Vagina (tissue), 2 donors: ENCODE measurements around the gene TMEM260. TPM values are rescaled to one million over a fixed set of nuclear protein-coding genes. Genes with fewer than 3 reads are reported as not detected.

ENCODE experiments used
- DNase-seq, 2 donors: peaks; one replicate each; pipeline ENCODE4 v3.0.0-alpha.2; 2017; ENCODE audit errors: extremely low spot score in 2 of 2
- H3K27ac ChIP-seq: fragments of 200-600 bp; sonication (generic); one replicate; pipeline ENCODE4 v1.5.1; 2019
- H3K27me3 ChIP-seq: fragments of 200-600 bp; sonication (generic); one replicate; pipeline ENCODE4 v1.5.1; 2019
- H3K36me3 ChIP-seq, 2 donors: fragments of 200-600 bp; sonication (generic); one replicate each; pipeline ENCODE4 v1.5.1; 2017 to 2019
- H3K4me1 ChIP-seq: fragments of 200-600 bp; sonication (generic); one replicate; pipeline ENCODE4 v1.5.1; 2019
- H3K4me3 ChIP-seq, 2 donors: fragments of 200-600 bp; sonication (generic); 1 replicate in 1 of 2; 2 replicates in 1 of 2; pipeline ENCODE4 v1.5.1; 2016 to 2019
- H3K9me3 ChIP-seq: fragments of 200-600 bp; sonication (generic); one replicate; pipeline ENCODE4 v1.5.1; 2019
- CTCF ChIP-seq, 3 experiments: fragments of 450-650 bp in 2 of 3; fragments of 200-600 bp in 1 of 3; sonication (generic) in 1 of 3; IDR thresholded peaks; one replicate each; pipeline ENCODE4 v1.5.1; 2017 to 2019; ENCODE audit warnings: antibody characterized with exemption in 3 of 3, mild to moderate bottlenecking in 2 of 3, moderate library complexity in 2 of 3
- POLR2A ChIP-seq, 2 donors: fragments of 450-650 bp; IDR thresholded peaks; one replicate each; pipeline ENCODE4 v1.6.1; 2017; ENCODE audit warnings: antibody characterized with exemption in 2 of 2, mild to moderate bottlenecking in 2 of 2, moderate library complexity in 2 of 2
- POLR2AphosphoS5 ChIP-seq, 2 donors: sonication (generic); formaldehyde crosslinking; IDR thresholded peaks; one replicate each; pipeline ENCODE4 v1.9.0; 2017; ENCODE audit warnings: antibody characterized with exemption in 2 of 2, mild to moderate bottlenecking in 2 of 2, low read depth in 1 of 2; ENCODE audit not compliant: insufficient read depth in 1 of 2
- intact Hi-C: fragments of 100-400 bp; cut with DNase I; formaldehyde crosslinking; loops from one replicate; pipeline ENCODE4 v1.15.1; 2023
- total RNA-seq: library from RNA; depleted of rRNA; stranded (reverse); fragments of >200 nt; gene quantifications from one replicate; pipeline ENCODE4 v1.2.3, GENCODE V29; 2016

Gene TMEM260
- total RNA-seq, 1 donor from 2014 or later = 13.3 TPM

- H3K36me3 ChIP-seq = peaks cover 0 to 51% of the 10 kb centered on the region in 2 donors
- no peak for TF ChIP-seq POLR2AphosphoS5 (IDR thresholded peaks at IDR 0.05; ENCODE audit: insufficient read depth in 1 of 2, low read depth in 1 of 2)
- TF ChIP-seq POLR2A (IDR thresholded peaks at IDR 0.05) = no peak
- no peak for TF ChIP-seq CTCF (IDR thresholded peaks at IDR 0.05)
- intact Hi-C loops = no loop called here
Observed at GRCh38 chr14:56617084-56617483, 37.5 kb downstream of the TMEM260 start.

GRCh38 chr14:56630707-56631106 lies 51.1 kb downstream of the TMEM260 start:
- Histone ChIP-seq H3K27me3 (no peaks in the 10 kb centered on the region), H3K27ac (no peak overlapping the region), H3K9me3 (peaks cover 7% of the 10 kb centered on the region), H3K4me3 (no peak overlapping the region), H3K36me3 (peaks cover 0 to 58% of the 10 kb centered on the region in 2 donors), H3K4me1 (no peaks in the 10 kb centered on the region)
- no peak for DNase-seq
- intact Hi-C loops = no loop called here
- TF ChIP-seq POLR2A (IDR thresholded peaks at IDR 0.05) (no peak), POLR2AphosphoS5 (IDR thresholded peaks at IDR 0.05; ENCODE audit: insufficient read depth in 1 of 2, low read depth in 1 of 2) (no peak), CTCF (IDR thresholded peaks at IDR 0.05) (no peak)

More at GRCh38 chr14:56617084-56617483, 37.5 kb downstream of the TMEM260 start:
- H3K27ac ChIP-seq = no peak overlapping the region
- H3K27me3 ChIP-seq = no peaks in the 10 kb centered on the region
- H3K4me3 ChIP-seq = no peak overlapping the region
- no peaks in the 10 kb centered on the region for H3K4me1 ChIP-seq
- DNase-seq = no peak
- H3K9me3 ChIP-seq = no peaks in the 10 kb centered on the region

- Histone ChIP-seq H3K9me3 (peaks cover 7% of the 10 kb centered on the region), H3K4me1 (no peaks in the 10 kb centered on the region), H3K4me3 (no peak overlapping the region), H3K36me3 (peaks cover 0 to 59% of the 10 kb centered on the region in 2 donors), H3K27me3 (no peaks in the 10 kb centered on the region), H3K27ac (no peak overlapping the region)
- no peak for DNase-seq
- no peak for TF ChIP-seq POLR2AphosphoS5 (IDR thresholded peaks at IDR 0.05; ENCODE audit: insufficient read depth in 1 of 2, low read depth in 1 of 2)
- no peak for TF ChIP-seq CTCF (IDR thresholded peaks at IDR 0.05)
- no peak for TF ChIP-seq POLR2A (IDR thresholded peaks at IDR 0.05)
- intact Hi-C loops = no loop called here
Observed at GRCh38 chr14:56632195-56632594, 52.6 kb downstream of the TMEM260 start.

- no peak for DNase-seq
- Histone ChIP-seq H3K27me3 (no peaks in the 10 kb centered on the region), H3K4me3 (no peak overlapping the region), H3K4me1 (no peaks in the 10 kb centered on the region), H3K27ac (no peak overlapping the region), H3K36me3 (peaks cover 0 to 61% of the 10 kb centered on the region in 2 donors), H3K9me3 (peaks cover 7% of the 10 kb centered on the region)
- intact Hi-C loops = no loop called here
- TF ChIP-seq CTCF (IDR thresholded peaks at IDR 0.05) (no peak), POLR2AphosphoS5 (IDR thresholded peaks at IDR 0.05; ENCODE audit: insufficient read depth in 1 of 2, low read depth in 1 of 2) (no peak), POLR2A (IDR thresholded peaks at IDR 0.05) (no peak)
Observed at GRCh38 chr14:56633544-56633943, 53.9 kb downstream of the TMEM260 start.

GRCh38 chr14:56635041-56635440 lies 55.4 kb downstream of the TMEM260 start:
- Histone ChIP-seq H3K36me3 (peaks cover 0 to 76% of the 10 kb centered on the region in 2 donors), H3K27ac (no peak overlapping the region), H3K9me3 (peaks cover 7% of the 10 kb centered on the region), H3K4me3 (no peak overlapping the region), H3K27me3 (no peaks in the 10 kb centered on the region), H3K4me1 (no peaks in the 10 kb centered on the region)
- TF ChIP-seq CTCF (IDR thresholded peaks at IDR 0.05) = no peak
- TF ChIP-seq POLR2AphosphoS5 (IDR thresholded peaks at IDR 0.05; ENCODE audit: insufficient read depth in 1 of 2, low read depth in 1 of 2) = no peak
- no peak for TF ChIP-seq POLR2A (IDR thresholded peaks at IDR 0.05)
- no peak for DNase-seq
- intact Hi-C loops = no loop called here
